ENCODE data around the gene CBLB. TPM values are rescaled to one million over a fixed set of nuclear protein-coding genes. Genes with fewer than 3 reads are reported as not detected.

Gene CBLB
- total RNA-seq, 2 experiments from 2014 or later = 24.5 to 38.5 TPM

DNA sequence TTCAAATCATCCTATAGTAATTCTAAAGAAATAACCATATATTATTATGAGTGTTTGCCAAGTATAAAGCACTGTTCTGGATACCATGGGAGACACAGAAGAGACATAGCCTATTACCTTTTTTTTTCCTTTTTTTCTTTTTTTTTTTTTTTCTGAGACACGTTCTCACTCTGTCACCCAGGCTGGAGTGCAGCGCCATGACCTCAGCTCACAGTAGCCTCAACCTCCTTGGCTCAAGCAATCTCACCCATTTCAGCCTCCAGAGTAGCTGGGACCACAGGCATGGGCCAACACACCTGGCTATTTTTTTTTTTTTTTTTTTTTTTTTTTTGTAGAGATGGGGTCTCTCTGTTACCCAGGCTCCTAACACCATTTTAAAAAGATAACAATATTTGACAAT lies 30.9 kb downstream of the CBLB start:
- Histone ChIP-seq H3K4me1 (ENCODE audit: insufficient read depth, low read length, poor library complexity, severe bottlenecking) (peaks cover 63% of the 10 kb centered on the region), H3K4me2 (ENCODE audit: low read length) (peak overlapping the region; percentile 32), H3K36me3 (ENCODE audit: insufficient read depth, low read length) (peaks cover 10% of the 10 kb centered on the region; the same call in 1 of the 2 replicates), H3K4me3 (ENCODE audit: low read depth, low read length, poor library complexity, severe bottlenecking) (no peak overlapping the region), H2AFZ (ENCODE audit: low read length) (no peak overlapping the region), H3K9me3 (ENCODE audit: low read length) (no peaks in the 10 kb centered on the region), H3K9me2 (ENCODE audit: insufficient read depth, low read length) (no peaks in the 10 kb centered on the region), H3K79me2 (ENCODE audit: insufficient read depth, low read depth, low read length) (peaks cover 22% of the 10 kb centered on the region; the same call in 1 of the 2 replicates), H3K27ac (ENCODE audit: low read depth, low read length, poor library complexity, severe bottlenecking) (peak overlapping the region; percentile 77), H4K20me1 (ENCODE audit: insufficient read depth, low read length) (no peaks in the 10 kb centered on the region)
- no peak for DNase-seq (ENCODE audit: low spot score)
- ChIA-PET CTCF (ENCODE audit: unreplicated experiment) (interaction anchor here (1.0 kb wide), 1 partner anchor 30 kb away, joined by 4 read pairs; no protein-coding TSS in a partner anchor), POLR2A (interaction anchor here (0.6 to 6.9 kb wide), 18 partner anchors 8 to 443 kb away, joined by 3 to 37 read pairs (median 8); partner anchors contain the start of gene CBLB)
- no TSS peak for BruUV-seq (replicated peaks)
- TF ChIP-seq CTCF (conservative IDR thresholded peaks at IDR 0.05; ENCODE audit: low read length) = no peak
- TF ChIP-seq EZH2phosphoT487 (IDR thresholded peaks at IDR 0.05; ENCODE audit: borderline replicate concordance, low read depth, low read length) = no peak
- intact Hi-C loops (cut with micrococcal nuclease; ENCODE audit: unreplicated experiment) = loop anchor here (2.0 to 10.0 kb wide), 2 partner anchors 29 to 417 kb away; no protein-coding TSS in a partner anchor

GRCh38 chr3:105837143-105837740 lies 31.6 kb downstream of the CBLB start:
- Histone ChIP-seq H3K4me3 (ENCODE audit: low read depth, low read length, poor library complexity, severe bottlenecking) (peak overlapping the region; percentile 65), H3K27ac (ENCODE audit: low read depth, low read length, poor library complexity, severe bottlenecking) (peak overlapping the region; percentile 77), H3K9me3 (ENCODE audit: low read length) (no peaks in the 10 kb centered on the region), H2AFZ (ENCODE audit: low read length) (peak overlapping the region; percentile 61; the same call in 1 of the 2 replicates), H3K4me1 (ENCODE audit: insufficient read depth, low read length, poor library complexity, severe bottlenecking) (peaks cover 70% of the 10 kb centered on the region), H3K36me3 (ENCODE audit: insufficient read depth, low read length) (peaks cover 6% of the 10 kb centered on the region; the same call in 1 of the 2 replicates), H4K20me1 (ENCODE audit: insufficient read depth, low read length) (no peaks in the 10 kb centered on the region), H3K79me2 (ENCODE audit: insufficient read depth, low read depth, low read length) (peaks cover 27% of the 10 kb centered on the region; the same call in 1 of the 2 replicates), H3K9me2 (ENCODE audit: insufficient read depth, low read length) (no peaks in the 10 kb centered on the region), H3K4me2 (ENCODE audit: low read length) (peak overlapping the region; percentile 90)
- intact Hi-C loops (cut with micrococcal nuclease; ENCODE audit: unreplicated experiment) = loop anchor here (2.0 to 10.0 kb wide), 2 partner anchors 30 to 418 kb away; no protein-coding TSS in a partner anchor
- DNase-seq (ENCODE audit: low spot score) = peak; percentile 68
- no TSS peak for BruUV-seq (replicated peaks)
- POLR2A ChIA-PET = interaction anchor here (0.6 to 6.9 kb wide), 20 partner anchors 8 to 466 kb away, joined by 3 to 37 read pairs (median 6); partner anchors contain the start of gene CBLB
- CTCF ChIA-PET (ENCODE audit: unreplicated experiment) = interaction anchor here (1.0 kb wide), 1 partner anchor 30 kb away, joined by 4 read pairs; no protein-coding TSS in a partner anchor
- no peak for TF ChIP-seq EZH2phosphoT487 (IDR thresholded peaks at IDR 0.05; ENCODE audit: borderline replicate concordance, low read depth, low read length)
- TF ChIP-seq CTCF (conservative IDR thresholded peaks at IDR 0.05; ENCODE audit: low read length) = no peak

Data from OCI-LY7 (cell line).